Cerebellar nuclear complex (tissue), 1 donor: ENCODE measurements around the gene CPED1.
A peak's percentile ranks its signal among the peaks of the same experiment; 100 is the strongest.
"Not testable (repeated sequence)": the region's sequence is repeated elsewhere in the genome, so short reads cannot be mapped to it uniquely, and the experiment has no call there.

ENCODE experiments used
- DNase-seq, 2 experiments: peaks; one replicate each; lab custom pipeline; 2025; lab: John Stamatoyannopoulos, UW

The CPED1 gene

GRCh38 chr7:121094829-121095228 lies 106.3 kb downstream of the CPED1 start:
- DNase-seq = no peak

- DNase-seq = no peak
These were observed 109.1 kb downstream of the CPED1 start for GRCh38 chr7:121097577-121097976.

- no peak for DNase-seq
These were observed 111.1 kb downstream of the CPED1 start for GRCh38 chr7:121099572-121099971.

- no peak for DNase-seq
These were observed 112.6 kb downstream of the CPED1 start for GRCh38 chr7:121101083-121101482.

- no peak for DNase-seq
These were observed 113.1 kb downstream of the CPED1 start for GRCh38 chr7:121101621-121102020.

GRCh38 chr7:121102619-121103018 lies 114.1 kb downstream of the CPED1 start:
- no peak for DNase-seq

- no peak for DNase-seq
These were observed 114.6 kb downstream of the CPED1 start for GRCh38 chr7:121103086-121103485.

GRCh38 chr7:121103579-121103978 lies 115.1 kb downstream of the CPED1 start:
- DNase-seq = no peak

GRCh38 chr7:121105262-121105661 lies 116.8 kb downstream of the CPED1 start:
- no peak for DNase-seq

GRCh38 chr7:121107923-121108498 lies 119.5 kb downstream of the CPED1 start:
- peak in 1 of 2 experiments; percentile 17 for DNase-seq

GRCh38 chr7:121109145-121109544 lies 120.6 kb downstream of the CPED1 start:
- DNase-seq = no peak

- DNase-seq = no peak
These were observed 124.8 kb downstream of the CPED1 start for GRCh38 chr7:121113288-121113687.

- no peak for DNase-seq
These were observed 127.9 kb downstream of the CPED1 start for GRCh38 chr7:121116396-121116795.

GRCh38 chr7:121119047-121119446 lies 130.5 kb downstream of the CPED1 start:
- no peak for DNase-seq

- DNase-seq = no peak
These were observed 134.5 kb downstream of the CPED1 start for GRCh38 chr7:121123032-121123431.

GRCh38 chr7:121125454-121125853 lies 136.9 kb downstream of the CPED1 start:
- not testable (repeated sequence) for DNase-seq

GRCh38 chr7:121126201-121126600 lies 137.7 kb downstream of the CPED1 start:
- DNase-seq = no peak

- no peak for DNase-seq
These were observed 138.5 kb downstream of the CPED1 start for GRCh38 chr7:121126801-121127534.

GRCh38 chr7:121132940-121133339 lies 144.4 kb downstream of the CPED1 start:
- DNase-seq = no peak

- no peak for DNase-seq
These were observed 144.9 kb downstream of the CPED1 start for GRCh38 chr7:121133444-121133843.

GRCh38 chr7:121137580-121137979 lies 149.1 kb downstream of the CPED1 start:
- no peak for DNase-seq

GRCh38 chr7:121138262-121138933 lies 149.9 kb downstream of the CPED1 start:
- no peak for DNase-seq

GRCh38 chr7:121139427-121139826 lies 150.9 kb downstream of the CPED1 start:
- no peak for DNase-seq
